Stomach (tissue), 9 donors: ENCODE data around the gene RIN1. TPM values are rescaled to one million over a fixed set of nuclear protein-coding genes. Genes with fewer than 3 reads are reported as not detected.

Source experiments
- DNase-seq, 2 donors: peaks; one replicate each; pipeline versions ENCODE4 v3.0.0 to v3.0.0-alpha.2; 2013 to 2019
- H3K27ac ChIP-seq, 5 donors: fragments of 200-600 bp in 4 of 5; sonication (generic) in 4 of 5; one replicate each; pipeline ENCODE4 v1.5.1; 2013 to 2019; ENCODE audit warnings: mild to moderate bottlenecking in 1 of 5, moderate library complexity in 1 of 5
- H3K27me3 ChIP-seq, 3 donors: fragments of 200-600 bp; sonication (generic); one replicate each; pipeline ENCODE4 v1.5.1; 2017 to 2019; ENCODE audit warnings: mixed run types in 1 of 3
- H3K36me3 ChIP-seq, 4 donors: fragments of 200-600 bp; sonication (generic); 1 replicate in 3 of 4; 2 replicates in 1 of 4; pipeline ENCODE4 v1.5.1; 2016 to 2019
- H3K4me1 ChIP-seq, 4 donors: fragments of 200-600 bp; sonication (generic); one replicate each; pipeline ENCODE4 v1.5.1; 2016 to 2019
- H3K4me3 ChIP-seq, 4 donors: fragments of 200-600 bp; sonication (generic) in 3 of 4; one replicate each; pipeline ENCODE4 v1.5.1; 2016 to 2019; ENCODE audit warnings: mild to moderate bottlenecking in 1 of 4
- H3K9me3 ChIP-seq, 4 donors: fragments of 200-600 bp; sonication (generic); one replicate each; pipeline ENCODE4 v1.5.1; 2016 to 2019
- CTCF ChIP-seq, 7 experiments: fragments of 450-650 bp in 4 of 7; fragments of 200-600 bp in 3 of 7; sonication (generic) in 3 of 7; IDR thresholded peaks; one replicate each; pipeline ENCODE4 v1.5.1; 2016 to 2019; ENCODE audit warnings: antibody characterized with exemption in 7 of 7, control low read depth in 2 of 7, mild to moderate bottlenecking in 1 of 7
- EP300 ChIP-seq: sonication (generic); formaldehyde crosslinking; IDR thresholded peaks from one replicate; pipeline ENCODE4 v1.6.1; 2017; ENCODE audit warnings: antibody characterized with exemption
- POLR2A ChIP-seq, 4 donors: fragments of 450-650 bp; IDR thresholded peaks; one replicate each; pipeline ENCODE4 v1.6.1; 2016; ENCODE audit warnings: antibody characterized with exemption in 4 of 4, control low read depth in 2 of 4, mild to moderate bottlenecking in 1 of 4, moderate library complexity in 1 of 4
- POLR2AphosphoS5 ChIP-seq, 3 donors: sonication (generic); formaldehyde crosslinking; IDR thresholded peaks; one replicate each; pipeline ENCODE4 v1.6.1; 2016; ENCODE audit warnings: antibody characterized with exemption in 3 of 3
- WGBS, 5 donors: extraction: QIAGEN DNeasy Blood & Tissue Kit in 3 of 5; methylation state at CpG; one replicate each; pipeline versions ENCODE4 v1.1.5 to v1.1.7; 2013 to 2018; 5-methylcytosine and 5-hydroxymethylcytosine counted together
- intact Hi-C: fragments of 100-400 bp; cut with DNase I; formaldehyde crosslinking; loops from one replicate; pipeline ENCODE4 v1.15.1; 2023; ENCODE audit warnings: low total_unique reads
- polyA plus RNA-seq, 3 donors: library from polyadenylated mRNA; stranded (reverse); fragments of 200-250 nt; gene quantifications; one replicate each; pipeline ENCODE4 v1.2.3, GENCODE V29; 2013
- total RNA-seq, 5 donors: library from RNA; depleted of rRNA; stranded (reverse); fragments of >200 nt; gene quantifications; one replicate each; pipeline versions ENCODE4 v1.1.0 to v1.2.3, GENCODE V29; 2014 to 2016
- donor health status: healthy with polysubstance abuse.
- donor health status: Bipolar disorder and iron deficiency.
- donor health status: healthy.

RIN1 gene
- total and polyA plus RNA-seq, 8 donors, result 0.58 to 26.4 (median 9.2) TPM

- intact Hi-C loops, result no loop called here
- H3K27me3 ChIP-seq, result no peaks in the 10 kb centered on the region
- H3K4me1 ChIP-seq, result peaks cover 35 to 56% (median 49%) of the 10 kb centered on the region in 4 donors
- H3K27ac ChIP-seq, result no peak overlapping the region
- DNase-seq, result no peak
- peaks cover 8 to 42% (median 35%) of the 10 kb centered on the region in 4 donors for H3K36me3 ChIP-seq
- H3K4me3 ChIP-seq, result no peak overlapping the region
- H3K9me3 ChIP-seq, result no peaks in the 10 kb centered on the region
- WGBS, 5 donors, result 74 to 88% (median 82%) methylated on average over 14 to 18 of the region's 18 CpGs
- TF ChIP-seq CTCF (IDR thresholded peaks at IDR 0.05), result no peak
- no peak for TF ChIP-seq EP300
- TF ChIP-seq POLR2A (IDR thresholded peaks at IDR 0.05), result no peak
- TF ChIP-seq POLR2AphosphoS5 (IDR thresholded peaks at IDR 0.05), result no peak
Observed at GRCh38 chr11:66332371-66333219, 3.6 kb downstream of the RIN1 start.

- 91 to 95% (median 94%) methylated on average over 12 of the region's 12 CpGs for WGBS, 5 donors
- no peaks in the 10 kb centered on the region for H3K27me3 ChIP-seq
- no peak overlapping the region for H3K27ac ChIP-seq
- H3K4me1 ChIP-seq, result peaks cover 36 to 55% (median 48%) of the 10 kb centered on the region in 4 donors
- DNase-seq, result no peak
- H3K4me3 ChIP-seq, result no peak overlapping the region
- TF ChIP-seq POLR2A (IDR thresholded peaks at IDR 0.05) (no peak), CTCF (IDR thresholded peaks at IDR 0.05) (no peak), EP300 (no peak), POLR2AphosphoS5 (IDR thresholded peaks at IDR 0.05) (no peak)
- peaks cover 3 to 35% (median 29%) of the 10 kb centered on the region in 4 donors for H3K36me3 ChIP-seq
- no peaks in the 10 kb centered on the region for H3K9me3 ChIP-seq
- intact Hi-C loops, result no loop called here
Observed at GRCh38 chr11:66331542-66332370, 4.5 kb downstream of the RIN1 start.

- peaks cover 36 to 55% (median 48%) of the 10 kb centered on the region in 4 donors for H3K4me1 ChIP-seq
- H3K27ac ChIP-seq, result no peak overlapping the region
- no peaks in the 10 kb centered on the region for H3K27me3 ChIP-seq
- H3K4me3 ChIP-seq, result no peak overlapping the region
- DNase-seq, result peak in 1 of 2 donors; percentile 16
- H3K36me3 ChIP-seq, result peaks cover 3 to 35% (median 29%) of the 10 kb centered on the region in 4 donors
- intact Hi-C loops, result no loop called here
- TF ChIP-seq EP300 (no peak), POLR2AphosphoS5 (IDR thresholded peaks at IDR 0.05) (no peak), POLR2A (IDR thresholded peaks at IDR 0.05) (no peak), CTCF (IDR thresholded peaks at IDR 0.05) (no peak)
- 56 to 69% (median 58%) methylated on average over 9 to 10 of the region's 10 CpGs for WGBS, 5 donors
- no peaks in the 10 kb centered on the region for H3K9me3 ChIP-seq
Observed at GRCh38 chr11:66330931-66331330, 5.3 kb downstream of the RIN1 start.

- Histone ChIP-seq H3K27ac (peak overlapping the region in 2 of 5 donors; percentile 23 to 24), H3K27me3 (no peaks in the 10 kb centered on the region), H3K4me3 (no peak overlapping the region), H3K4me1 (peaks cover 26 to 42% (median 32%) of the 10 kb centered on the region in 4 donors), H3K36me3 (peaks cover 3 to 29% (median 27%) of the 10 kb centered on the region in 4 donors), H3K9me3 (no peaks in the 10 kb centered on the region)
- TF ChIP-seq EP300 (no peak), CTCF (IDR thresholded peaks at IDR 0.05) (no peak), POLR2AphosphoS5 (IDR thresholded peaks at IDR 0.05) (no peak), POLR2A (IDR thresholded peaks at IDR 0.05) (no peak)
- no peak for DNase-seq
- WGBS, 5 donors, result 84 to 96% (median 89%) methylated on average over 3 of the region's 3 CpGs
- intact Hi-C loops, result no loop called here
Observed at GRCh38 chr11:66329165-66329673, 7.0 kb downstream of the RIN1 start.
